ENCODE results near the gene PUDP. TPM values are rescaled to one million over a fixed set of nuclear protein-coding genes. Genes with fewer than 3 reads are reported as not detected.

Gene PUDP
- total RNA-seq, 4 donors from 2014 or later, result 11.9 to 29.2 (median 14.1) TPM

GRCh38 chrX:7156879-7157278 is 8.9 kb upstream of the PUDP start:
- Histone ChIP-seq H3K9me3 (no peaks in the 10 kb centered on the region), H3K27me3 (no peaks in the 10 kb centered on the region), H3K4me1 (no peaks in the 10 kb centered on the region), H3K27ac (no peak overlapping the region), H3K36me3 (no peaks in the 10 kb centered on the region), H3K4me3 (no peak overlapping the region)
- WGBS, 2 donors, result 83 to 86% methylated on average over 3 of the region's 3 CpGs
- DNase-seq (ENCODE audit: low spot score in 2 of 2), result no peak
- TF ChIP-seq CTCF (IDR thresholded peaks at IDR 0.05), result no peak
- no peak for TF ChIP-seq POLR2A (IDR thresholded peaks at IDR 0.05)

DNA sequence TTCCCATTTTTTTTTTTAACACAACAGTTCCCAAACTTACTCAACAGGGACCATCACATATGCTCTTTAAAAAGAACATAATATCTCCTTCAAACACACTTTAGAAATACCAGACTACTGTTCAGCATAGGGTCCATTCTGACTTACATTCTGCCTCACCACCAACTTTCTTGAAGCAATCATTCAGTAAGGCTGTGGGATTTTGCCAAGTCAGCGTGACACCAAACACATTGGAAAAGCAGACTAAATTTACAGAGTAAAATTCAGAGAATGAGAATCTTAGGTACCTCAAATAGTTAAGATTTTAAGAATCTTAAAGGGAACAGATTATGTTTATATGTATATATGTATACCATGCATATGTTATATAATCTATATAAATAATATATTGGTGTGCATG is 7.2 kb upstream of the PUDP start:
- Histone ChIP-seq H3K9me3 (no peaks in the 10 kb centered on the region), H3K27ac (no peak overlapping the region), H3K27me3 (no peaks in the 10 kb centered on the region), H3K4me1 (no peaks in the 10 kb centered on the region), H3K36me3 (no peaks in the 10 kb centered on the region), H3K4me3 (no peak overlapping the region)
- TF ChIP-seq POLR2A (IDR thresholded peaks at IDR 0.05) (no peak), CTCF (IDR thresholded peaks at IDR 0.05) (no peak), EP300 (IDR thresholded peaks at IDR 0.05) (no peak)
- WGBS, 2 donors, result 85 to 87% methylated on average over 1 of the region's 1 CpG
- no peak for DNase-seq (ENCODE audit: low spot score in 2 of 2)

DNA sequence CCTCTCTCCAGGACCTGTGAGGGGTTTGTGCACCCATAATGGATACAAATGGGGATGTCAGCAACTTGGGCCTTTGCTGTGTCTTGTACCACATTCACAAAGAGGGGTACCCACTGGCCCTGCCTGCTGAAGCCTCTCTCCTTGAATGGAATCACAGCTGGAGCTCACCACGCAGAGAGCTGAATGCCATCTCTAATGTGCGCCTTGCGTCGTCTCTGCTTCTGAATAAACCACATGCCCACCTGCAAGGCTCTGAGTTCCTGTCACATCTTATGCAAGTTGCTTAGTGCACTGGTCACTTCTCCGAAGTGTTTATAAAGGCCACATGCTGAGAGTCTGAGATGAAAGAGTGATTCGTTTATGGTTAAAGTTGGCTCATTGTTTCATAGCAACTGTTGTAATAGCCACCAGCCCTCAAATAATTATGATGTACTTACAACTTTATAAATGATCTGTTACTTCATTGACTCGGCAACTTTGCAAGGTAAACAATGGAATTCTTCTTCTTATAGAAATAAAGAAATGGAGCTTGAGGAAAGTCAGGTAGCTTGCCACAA is 6.2 kb upstream of the PUDP start:
- H3K4me1 ChIP-seq, result no peaks in the 10 kb centered on the region
- no peak overlapping the region for H3K27ac ChIP-seq
- DNase-seq (ENCODE audit: low spot score in 2 of 2), result no peak
- no peak overlapping the region for H3K4me3 ChIP-seq
- no peaks in the 10 kb centered on the region for H3K9me3 ChIP-seq
- 71 to 80% methylated on average over 5 to 7 of the region's 7 CpGs for WGBS, 2 donors
- no peaks in the 10 kb centered on the region for H3K36me3 ChIP-seq
- H3K27me3 ChIP-seq, result no peaks in the 10 kb centered on the region
- TF ChIP-seq CTCF (IDR thresholded peaks at IDR 0.05), result no peak
- TF ChIP-seq POLR2A (IDR thresholded peaks at IDR 0.05), result no peak
- TF ChIP-seq EP300 (IDR thresholded peaks at IDR 0.05), result no peak

GRCh38 chrX:7153231-7153630 is 5.3 kb upstream of the PUDP start:
- TF ChIP-seq POLR2A (IDR thresholded peaks at IDR 0.05), result no peak
- no peak for TF ChIP-seq EP300 (IDR thresholded peaks at IDR 0.05)
- no peak for TF ChIP-seq CTCF (IDR thresholded peaks at IDR 0.05)

DNA sequence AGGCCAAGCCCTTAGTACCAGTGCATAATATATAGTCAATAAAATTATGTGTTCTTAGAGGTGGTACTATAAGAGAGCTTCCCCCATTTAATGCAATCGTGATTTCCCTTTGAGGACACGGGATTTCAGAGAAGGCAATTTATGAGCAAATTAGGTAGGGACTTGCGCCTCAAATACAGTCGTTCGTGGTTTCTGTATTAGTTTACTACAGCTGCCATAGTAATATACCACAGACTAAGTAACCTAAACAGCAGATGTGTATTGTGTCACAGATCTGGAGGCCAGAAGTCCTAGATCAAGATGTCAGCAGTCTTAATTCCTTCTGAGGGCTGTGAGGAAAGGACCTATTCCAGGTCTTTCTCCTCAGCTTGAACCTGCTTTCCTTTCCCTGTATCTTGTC is 1.5 kb upstream of the PUDP start:
- peaks cover 0 to 8% (median 0%) of the 10 kb centered on the region in 4 donors for H3K4me1 ChIP-seq
- no peaks in the 10 kb centered on the region for H3K9me3 ChIP-seq
- H3K4me3 ChIP-seq, result no peak overlapping the region
- no peaks in the 10 kb centered on the region for H3K27me3 ChIP-seq
- DNase-seq (ENCODE audit: low spot score in 2 of 2), result no peak
- no peak overlapping the region for H3K27ac ChIP-seq
- 86 to 87% methylated on average over 5 of the region's 5 CpGs for WGBS, 2 donors
- H3K36me3 ChIP-seq, result no peaks in the 10 kb centered on the region
- TF ChIP-seq POLR2A (IDR thresholded peaks at IDR 0.05), result no peak

More at GRCh38 chrX:7153231-7153630, 5.3 kb upstream of the PUDP start:
- Histone ChIP-seq H3K27ac (no peak overlapping the region), H3K4me1 (no peaks in the 10 kb centered on the region), H3K4me3 (no peak overlapping the region), H3K9me3 (no peaks in the 10 kb centered on the region), H3K27me3 (no peaks in the 10 kb centered on the region), H3K36me3 (no peaks in the 10 kb centered on the region)
- DNase-seq (ENCODE audit: low spot score in 2 of 2), result no peak
- WGBS, 2 donors, result 81 to 84% methylated on average over 2 of the region's 2 CpGs
